Suprapubic skin (tissue), 4 donors: Measurements from ENCODE around the gene GUCY1A1. TPM values are rescaled to one million over a fixed set of nuclear protein-coding genes. Genes with fewer than 3 reads are reported as not detected.

ENCODE experiments used
- DNase-seq, 2 donors: peaks; one replicate each; pipeline ENCODE4 v3.0.0-alpha.2; 2019; ENCODE audit warnings: low spot score in 2 of 2
- H3K27ac ChIP-seq: fragments of 200-600 bp; sonication (generic); one replicate; pipeline ENCODE4 v1.5.1; 2019
- H3K27me3 ChIP-seq: fragments of 200-600 bp; sonication (generic); one replicate; pipeline ENCODE4 v1.5.1; 2019
- H3K36me3 ChIP-seq: fragments of 200-600 bp; sonication (generic); one replicate; pipeline ENCODE4 v1.5.1; 2019
- H3K4me1 ChIP-seq: fragments of 200-600 bp; sonication (generic); one replicate; pipeline ENCODE4 v1.5.1; 2019
- H3K4me3 ChIP-seq: fragments of 200-600 bp; sonication (generic); one replicate; pipeline ENCODE4 v1.5.1; 2019; ENCODE audit warnings: mild to moderate bottlenecking
- H3K9me3 ChIP-seq: fragments of 200-600 bp; sonication (generic); one replicate; pipeline ENCODE4 v1.5.1; 2019
- EP300 ChIP-seq: sonication (generic); formaldehyde crosslinking; IDR thresholded peaks from one replicate; pipeline ENCODE4 v1.6.1; 2017; ENCODE audit warnings: antibody characterized with exemption
- POLR2A ChIP-seq, 2 donors: fragments of 450-650 bp; IDR thresholded peaks; one replicate each; pipeline ENCODE4 v1.6.1; 2017; ENCODE audit warnings: antibody characterized with exemption in 2 of 2, mild to moderate bottlenecking in 2 of 2, moderate library complexity in 2 of 2
- POLR2AphosphoS5 ChIP-seq, 3 donors: sonication (generic); formaldehyde crosslinking; IDR thresholded peaks; one replicate each; pipeline ENCODE4 v1.6.1; 2017; ENCODE audit warnings: antibody characterized with exemption in 3 of 3
- WGBS: methylation state at CpG from one replicate; pipeline ENCODE4 v1.1.5; 2018; 5-methylcytosine and 5-hydroxymethylcytosine counted together
- total RNA-seq, 4 donors: library from RNA; depleted of rRNA; stranded (reverse); fragments of >200 nt; gene quantifications; one replicate each; pipeline ENCODE4 v1.1.0, GENCODE V29; 2016
- TF ChIP-seq, protein P1 (sequence below), 2 donors: fragments of 200-600 bp in 1 of 2; fragments of 450-650 bp in 1 of 2; sonication (generic) in 1 of 2; IDR thresholded peaks; one replicate each; pipeline ENCODE4 v1.5.1; 2016 to 2019; ENCODE audit warnings: antibody characterized with exemption in 2 of 2, mild to moderate bottlenecking in 1 of 2, moderate library complexity in 1 of 2

GUCY1A1 gene, protein sequence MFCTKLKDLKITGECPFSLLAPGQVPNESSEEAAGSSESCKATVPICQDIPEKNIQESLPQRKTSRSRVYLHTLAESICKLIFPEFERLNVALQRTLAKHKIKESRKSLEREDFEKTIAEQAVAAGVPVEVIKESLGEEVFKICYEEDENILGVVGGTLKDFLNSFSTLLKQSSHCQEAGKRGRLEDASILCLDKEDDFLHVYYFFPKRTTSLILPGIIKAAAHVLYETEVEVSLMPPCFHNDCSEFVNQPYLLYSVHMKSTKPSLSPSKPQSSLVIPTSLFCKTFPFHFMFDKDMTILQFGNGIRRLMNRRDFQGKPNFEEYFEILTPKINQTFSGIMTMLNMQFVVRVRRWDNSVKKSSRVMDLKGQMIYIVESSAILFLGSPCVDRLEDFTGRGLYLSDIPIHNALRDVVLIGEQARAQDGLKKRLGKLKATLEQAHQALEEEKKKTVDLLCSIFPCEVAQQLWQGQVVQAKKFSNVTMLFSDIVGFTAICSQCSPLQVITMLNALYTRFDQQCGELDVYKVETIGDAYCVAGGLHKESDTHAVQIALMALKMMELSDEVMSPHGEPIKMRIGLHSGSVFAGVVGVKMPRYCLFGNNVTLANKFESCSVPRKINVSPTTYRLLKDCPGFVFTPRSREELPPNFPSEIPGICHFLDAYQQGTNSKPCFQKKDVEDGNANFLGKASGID
- 10 to 100 TPM in 2 of 4 donors, 1 to 10 TPM in 2; 5.1 to 15.3 (median 8.9) TPM for total RNA-seq

DNA sequence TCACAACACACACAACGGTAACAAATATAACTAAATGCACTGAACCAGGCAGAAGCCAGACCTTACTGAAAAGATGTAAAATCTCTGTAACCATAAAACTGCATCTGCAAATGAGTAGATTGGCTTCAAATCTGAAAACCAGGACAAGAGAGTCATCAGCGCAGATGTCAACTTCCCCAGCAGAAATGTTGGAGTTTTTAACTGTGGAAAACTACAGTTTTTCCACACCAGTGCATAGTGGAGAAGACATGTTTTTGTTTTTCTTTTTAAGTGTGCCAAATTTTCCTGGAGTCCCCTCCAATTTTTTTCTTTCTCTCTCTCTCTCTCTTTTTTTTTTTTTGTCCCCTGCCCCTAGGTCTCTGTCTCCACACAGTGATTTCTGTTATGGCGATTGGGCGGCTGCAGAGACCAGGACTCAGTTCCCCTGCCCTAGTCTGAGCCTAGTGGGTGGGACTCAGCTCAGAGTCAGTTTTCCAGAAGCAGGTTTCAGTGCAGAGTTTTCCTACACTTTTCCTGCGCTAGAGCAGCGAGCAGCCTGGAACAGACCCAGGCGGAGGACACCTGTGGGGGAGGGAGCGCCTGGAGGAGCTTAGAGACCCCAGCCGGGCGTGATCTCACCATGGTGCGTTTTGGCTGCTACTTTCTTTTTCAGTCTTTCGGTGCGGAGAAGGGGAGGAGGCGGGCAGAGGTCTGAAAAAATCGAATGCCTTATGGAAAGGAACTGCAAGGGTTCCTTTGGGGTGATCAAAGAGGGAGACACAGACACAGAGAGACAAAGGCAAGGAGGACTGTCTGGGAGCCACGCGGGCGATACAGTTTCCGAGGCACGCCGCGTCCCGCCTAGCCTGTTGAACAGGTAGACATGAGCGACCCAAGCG lies at the start of gene GUCY1A1:
Gene GUCY1A1 (plus strand): TSS at position 505 of the 878 bp plus-strand sequence. CDS start 30,020 bp downstream, outside the sequence.
- TF ChIP-seq EP300 (no peak), POLR2AphosphoS5 (IDR thresholded peaks at IDR 0.05) (no peak), POLR2A (IDR thresholded peaks at IDR 0.05) (no peak)
- TF ChIP-seq, protein P1, sequence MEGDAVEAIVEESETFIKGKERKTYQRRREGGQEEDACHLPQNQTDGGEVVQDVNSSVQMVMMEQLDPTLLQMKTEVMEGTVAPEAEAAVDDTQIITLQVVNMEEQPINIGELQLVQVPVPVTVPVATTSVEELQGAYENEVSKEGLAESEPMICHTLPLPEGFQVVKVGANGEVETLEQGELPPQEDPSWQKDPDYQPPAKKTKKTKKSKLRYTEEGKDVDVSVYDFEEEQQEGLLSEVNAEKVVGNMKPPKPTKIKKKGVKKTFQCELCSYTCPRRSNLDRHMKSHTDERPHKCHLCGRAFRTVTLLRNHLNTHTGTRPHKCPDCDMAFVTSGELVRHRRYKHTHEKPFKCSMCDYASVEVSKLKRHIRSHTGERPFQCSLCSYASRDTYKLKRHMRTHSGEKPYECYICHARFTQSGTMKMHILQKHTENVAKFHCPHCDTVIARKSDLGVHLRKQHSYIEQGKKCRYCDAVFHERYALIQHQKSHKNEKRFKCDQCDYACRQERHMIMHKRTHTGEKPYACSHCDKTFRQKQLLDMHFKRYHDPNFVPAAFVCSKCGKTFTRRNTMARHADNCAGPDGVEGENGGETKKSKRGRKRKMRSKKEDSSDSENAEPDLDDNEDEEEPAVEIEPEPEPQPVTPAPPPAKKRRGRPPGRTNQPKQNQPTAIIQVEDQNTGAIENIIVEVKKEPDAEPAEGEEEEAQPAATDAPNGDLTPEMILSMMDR (IDR thresholded peaks at IDR 0.05), result no peak
- H3K36me3 ChIP-seq, result no peaks in the 10 kb centered on the region
- no peak for DNase-seq
- H3K27ac ChIP-seq, result peak within 1 kb of the TSS; percentile 86
- no peaks in the 10 kb centered on the region for H3K9me3 ChIP-seq
- H3K4me1 ChIP-seq, result peaks cover 15% of the 10 kb centered on the region
- H3K4me3 ChIP-seq, result peak within 1 kb of the TSS; percentile 65
- 8% methylated on average over 23 of the region's 25 CpGs for WGBS
- peaks cover 17% of the 10 kb centered on the region for H3K27me3 ChIP-seq

DNA sequence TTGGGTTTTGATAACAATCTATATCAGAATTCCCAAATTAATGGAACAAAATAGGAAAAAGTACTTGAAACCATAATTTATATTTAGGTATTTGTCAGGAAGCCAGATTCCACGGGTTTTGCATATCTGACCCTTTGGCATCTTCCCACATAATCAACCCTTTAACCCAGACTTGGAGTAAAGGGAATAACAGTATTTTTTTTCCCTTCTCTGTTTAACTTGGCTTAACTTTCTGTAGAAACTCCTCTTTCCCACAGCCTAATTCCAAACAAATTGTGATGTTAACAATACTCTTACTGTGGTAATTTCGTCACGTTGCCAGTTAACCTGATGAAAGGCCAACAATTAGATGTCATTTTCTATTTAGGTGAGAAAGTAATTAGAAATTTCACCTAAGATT lies 49.4 kb upstream of the GUCY1A1 start:
- Histone ChIP-seq H3K27me3 (no peaks in the 10 kb centered on the region), H3K9me3 (no peaks in the 10 kb centered on the region), H3K27ac (no peak overlapping the region), H3K36me3 (no peaks in the 10 kb centered on the region), H3K4me3 (no peak overlapping the region), H3K4me1 (no peaks in the 10 kb centered on the region)
- WGBS, result 44% methylated on average over 3 of the region's 3 CpGs
- TF ChIP-seq, protein P1 (IDR thresholded peaks at IDR 0.05), result no peak
- TF ChIP-seq POLR2AphosphoS5 (IDR thresholded peaks at IDR 0.05) (no peak), POLR2A (IDR thresholded peaks at IDR 0.05) (no peak), EP300 (no peak)
- DNase-seq, result no peak

DNA sequence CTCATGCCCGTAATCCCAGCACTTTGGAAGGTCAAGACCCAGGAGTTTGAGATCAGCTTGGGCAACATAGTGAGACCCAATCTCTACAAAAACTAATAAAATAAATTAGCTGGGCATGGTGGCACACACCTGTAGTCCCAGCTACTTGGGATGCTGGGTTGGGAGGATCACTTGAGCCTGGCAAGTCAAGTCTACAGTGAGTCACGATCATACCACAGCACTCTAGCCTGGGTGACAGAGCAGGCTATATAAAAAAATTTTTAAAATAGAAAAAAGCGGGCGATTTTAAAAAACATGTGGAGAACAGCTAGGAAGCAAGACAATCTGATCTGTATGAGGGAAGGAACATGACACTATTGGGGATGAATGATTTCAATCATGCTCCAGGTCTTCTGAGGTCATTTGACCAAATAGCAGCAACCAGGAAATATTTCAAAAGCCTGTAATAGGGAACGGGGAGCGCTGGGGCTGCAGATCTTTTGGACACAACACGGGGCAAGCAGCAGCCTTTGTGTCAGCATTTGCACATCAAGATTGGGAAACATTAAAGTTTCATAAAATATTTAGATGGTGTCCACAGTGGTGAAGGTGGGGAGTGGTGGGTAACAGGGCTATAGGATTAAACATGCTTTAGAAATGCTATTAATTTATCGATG lies 48.3 kb upstream of the GUCY1A1 start:
- Histone ChIP-seq H3K27me3 (no peaks in the 10 kb centered on the region), H3K27ac (no peak overlapping the region)

DNA sequence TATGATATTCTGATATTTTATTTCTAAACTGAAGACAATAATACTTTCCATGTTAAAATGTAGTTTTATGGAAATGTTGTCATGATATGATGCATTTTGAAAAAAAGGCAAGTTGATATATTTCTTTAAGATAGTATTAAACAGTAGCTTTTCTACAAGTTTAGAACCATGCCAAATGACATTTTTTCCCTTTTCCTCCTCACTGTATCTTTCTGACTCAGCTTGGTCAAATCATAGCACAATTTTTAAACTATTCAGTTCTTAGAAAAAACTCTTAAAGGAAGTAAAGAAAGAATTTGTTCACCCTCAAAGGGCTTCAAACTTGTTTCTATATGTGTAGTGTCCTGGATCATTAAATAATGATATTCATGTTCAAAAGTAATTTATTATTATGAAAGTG lies 46.0 kb upstream of the GUCY1A1 start:
- Histone ChIP-seq H3K4me1 (no peaks in the 10 kb centered on the region), H3K9me3 (no peaks in the 10 kb centered on the region), H3K4me3 (no peak overlapping the region), H3K27me3 (no peaks in the 10 kb centered on the region), H3K36me3 (no peaks in the 10 kb centered on the region), H3K27ac (no peak overlapping the region)
- DNase-seq, result no peak
- TF ChIP-seq EP300 (no peak), POLR2AphosphoS5 (IDR thresholded peaks at IDR 0.05) (no peak), POLR2A (IDR thresholded peaks at IDR 0.05) (no peak)
- TF ChIP-seq, protein P1 (IDR thresholded peaks at IDR 0.05), result no peak

More for the DNA sequence above, 48.3 kb upstream of the GUCY1A1 start:
- Histone ChIP-seq H3K9me3 (no peaks in the 10 kb centered on the region), H3K4me1 (no peaks in the 10 kb centered on the region), H3K4me3 (no peak overlapping the region), H3K36me3 (no peaks in the 10 kb centered on the region)
- 83% methylated on average over 8 of the region's 8 CpGs for WGBS
- TF ChIP-seq, protein P1 (IDR thresholded peaks at IDR 0.05), result no peak
- no peak for TF ChIP-seq EP300
- TF ChIP-seq POLR2AphosphoS5 (IDR thresholded peaks at IDR 0.05), result no peak
- no peak for TF ChIP-seq POLR2A (IDR thresholded peaks at IDR 0.05)
- no peak for DNase-seq
